ENCODE results near the gene RPGR.

The RPGR gene
- 14.9 to 23.0 (median 17.2) reads per million in 4 experiments for total RNA-seq

GRCh38 chrX:38327007-38327774 lies at the start of gene RPGR:
Gene RPGR, minus strand, starts transcription at chrX:38327509. Its CDS starts 142 bp downstream, at chrX:38327367.
- DNase-seq = peak; percentile 82

GRCh38 chrX:38376747-38377146 lies 49.4 kb upstream of the RPGR start:
- DNase-seq = no peak

GRCh38 chrX:38375891-38376290 lies 48.6 kb upstream of the RPGR start:
- DNase-seq = no peak

- DNase-seq = no peak
These were observed 47.1 kb upstream of the RPGR start for GRCh38 chrX:38374431-38374830.

- no peak for DNase-seq
These were observed 44.3 kb upstream of the RPGR start for GRCh38 chrX:38371641-38372040.

GRCh38 chrX:38368774-38369173 lies 41.5 kb upstream of the RPGR start:
- no peak for DNase-seq

- DNase-seq = no peak
These were observed 38.6 kb upstream of the RPGR start for GRCh38 chrX:38365954-38366353.

- DNase-seq = no peak
These were observed 35.7 kb upstream of the RPGR start for GRCh38 chrX:38363046-38363445.

GRCh38 chrX:38357747-38358673 lies 30.7 kb upstream of the RPGR start:
- DNase-seq = no peak

- no peak for DNase-seq
These were observed 29.1 kb upstream of the RPGR start for GRCh38 chrX:38356401-38356800.

- no peak for DNase-seq
These were observed 25.1 kb upstream of the RPGR start, which contains the start of gene OTC for GRCh38 chrX:38352362-38352761. Gene OTC, plus strand, starts transcription at chrX:38352604. Its CDS starts 93 bp downstream, at chrX:38352697.

GRCh38 chrX:38351346-38351745 lies 24.0 kb upstream of the RPGR start:
- DNase-seq = no peak

GRCh38 chrX:38347136-38347535 lies 19.8 kb upstream of the RPGR start:
- no peak for DNase-seq

- no peak for DNase-seq
These were observed 18.8 kb upstream of the RPGR start for GRCh38 chrX:38346150-38346549.

- DNase-seq = no peak
These were observed 15.8 kb upstream of the RPGR start for GRCh38 chrX:38342853-38343778.

- no peak for DNase-seq
These were observed 14.1 kb upstream of the RPGR start for GRCh38 chrX:38341442-38341841.

GRCh38 chrX:38336538-38337240 lies 9.4 kb upstream of the RPGR start:
- DNase-seq = no peak

- DNase-seq = no peak
These were observed 8.1 kb upstream of the RPGR start for GRCh38 chrX:38335382-38335781.

- no peak for DNase-seq
These were observed 5.2 kb upstream of the RPGR start for GRCh38 chrX:38332505-38332904.

- no peak for DNase-seq
These were observed 419 bp upstream of the RPGR start for GRCh38 chrX:38327775-38328081.

GRCh38 chrX:38326086-38326485 lies 1.2 kb downstream of the RPGR start:
- DNase-seq = no peak

GRCh38 chrX:38320819-38321218 lies 6.5 kb downstream of the RPGR start:
- no peak for DNase-seq

All from effector CD8-positive, alpha-beta T cell (primary cell).